A549 treated with RU486 at 1 μM for 4 hours (cell line): ENCODE data around the gene NSG2. TPM values are rescaled to one million over a fixed set of nuclear protein-coding genes. Genes with fewer than 3 reads are reported as not detected.

Source experiments
- total RNA-seq: library from RNA; stranded (reverse); fragments of 200-300 nt; extraction: Qiagen RNA extraction; gene quantifications from 5 replicates; pipeline ENCODE4 v1.2.3, GENCODE V29; 2022; ENCODE audit warnings: low read depth

NSG2 gene
- not detected in 5 replicates for total RNA-seq

DNA sequence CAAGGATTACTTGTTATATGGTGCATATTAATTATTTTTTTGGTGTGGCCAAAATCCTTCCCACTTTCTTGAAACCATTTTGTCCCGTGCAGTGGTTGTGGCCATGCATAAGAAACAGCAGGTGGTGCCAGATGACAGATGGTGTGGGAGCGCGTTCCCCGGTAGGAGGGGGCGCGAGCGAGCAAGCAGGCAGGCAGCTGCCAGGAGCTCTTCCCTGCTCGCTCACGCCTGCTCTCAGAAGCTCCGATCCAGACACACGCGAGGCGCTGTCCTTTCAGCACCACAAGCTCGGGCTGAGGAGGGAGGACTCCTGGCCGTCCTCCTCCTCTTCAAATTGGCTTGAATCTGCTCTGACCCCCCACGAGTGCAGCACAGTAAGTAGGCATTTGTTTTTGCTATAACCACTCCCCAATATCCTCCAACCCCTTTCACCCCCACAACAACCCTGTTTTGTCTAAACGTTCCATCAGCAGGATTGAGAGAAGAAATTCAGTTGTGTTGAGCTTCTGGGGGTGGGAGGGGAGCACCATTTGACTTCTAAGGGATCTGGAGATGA is at the start of gene NSG2:
TSS of gene NSG2 (plus strand) at position 237 of the 556 bp plus-strand sequence. CDS start 1,050 bp downstream, outside the sequence.

Other genes with a start within 250 kb of the NSG2 start
- 9.0 to 12.4 TPM (median 11.1 TPM) in 5 replicates for gene CPEB4, start 157.4 kb upstream of the NSG2 start, total RNA-seq
- gene C5orf47, start 56.5 kb upstream of the NSG2 start, total RNA-seq, result not detected in 5 replicates